Nephron progenitor cell (in vitro differentiated cells): ENCODE measurements around the gene CAMK1D.
"Not testable (repeated sequence)": the region's sequence is repeated elsewhere in the genome, so short reads cannot be mapped to it uniquely, and the experiment has no call there.

ENCODE experiments used
- DNase-seq: peaks from one replicate; pipeline ENCODE4 v3.0.0; 2021
- H3K27ac Mint-ChIP-seq: 2 replicates; pipeline ENCODE4 v1.8.0; 2021; ENCODE audit warnings: mild to moderate bottlenecking, moderate library complexity, mixed read lengths
- H3K27me3 Mint-ChIP-seq: 2 replicates; pipeline ENCODE4 v1.8.0; 2021; ENCODE audit warnings: mild to moderate bottlenecking, low read depth, mixed read lengths; ENCODE audit not compliant: poor library complexity
- H3K36me3 Mint-ChIP-seq: 2 replicates; pipeline ENCODE4 v1.8.0; 2021; ENCODE audit warnings: low read depth, mixed read lengths
- H3K4me1 Mint-ChIP-seq: 2 replicates; pipeline ENCODE4 v1.8.0; 2021; ENCODE audit warnings: mixed read lengths
- H3K4me3 Mint-ChIP-seq: 2 replicates; pipeline ENCODE4 v1.8.0; 2021; ENCODE audit warnings: mild to moderate bottlenecking, moderate library complexity, mixed read lengths
- H3K9me3 Mint-ChIP-seq: 2 replicates; pipeline ENCODE4 v1.8.0; 2021; ENCODE audit warnings: mild to moderate bottlenecking, moderate library complexity, mixed read lengths
- TF ChIP-seq, protein P1 (sequence below): fragments of 200-600 bp; sonication (generic); IDR thresholded peaks from 2 replicates; pipeline ENCODE4 v1.5.0; 2021; ENCODE audit warnings: antibody characterized with exemption

Gene CAMK1D

DNA sequence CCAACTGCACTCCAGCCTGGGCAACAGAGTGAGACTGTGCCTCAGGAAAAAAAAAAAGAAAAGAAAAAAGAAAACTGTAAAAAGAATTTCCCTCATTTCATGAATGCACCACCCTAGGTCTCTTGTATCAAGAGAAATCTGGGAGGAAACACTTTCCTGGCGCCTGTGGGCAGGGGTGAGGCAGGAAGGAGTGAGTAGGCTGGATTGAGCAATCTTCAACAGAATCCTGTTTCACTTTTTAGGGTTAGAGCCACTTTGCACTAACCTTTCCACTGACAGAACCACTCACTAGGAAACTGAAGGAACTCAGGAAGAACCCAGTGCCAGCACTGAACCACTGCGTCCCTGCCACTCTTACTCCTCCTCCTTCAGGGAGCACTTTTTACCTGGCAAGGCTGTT is 370.0 kb downstream of the CAMK1D start:
- Mint-ChIP-seq H3K36me3 (no peaks in the 10 kb centered on the region), H3K9me3 (no peaks in the 10 kb centered on the region), H3K4me1 (peaks cover 3% of the 10 kb centered on the region), H3K27me3 (peaks cover 2% of the 10 kb centered on the region), H3K4me3 (no peak overlapping the region), H3K27ac (no peak overlapping the region)
- DNase-seq = no peak
- TF ChIP-seq, protein P1, sequence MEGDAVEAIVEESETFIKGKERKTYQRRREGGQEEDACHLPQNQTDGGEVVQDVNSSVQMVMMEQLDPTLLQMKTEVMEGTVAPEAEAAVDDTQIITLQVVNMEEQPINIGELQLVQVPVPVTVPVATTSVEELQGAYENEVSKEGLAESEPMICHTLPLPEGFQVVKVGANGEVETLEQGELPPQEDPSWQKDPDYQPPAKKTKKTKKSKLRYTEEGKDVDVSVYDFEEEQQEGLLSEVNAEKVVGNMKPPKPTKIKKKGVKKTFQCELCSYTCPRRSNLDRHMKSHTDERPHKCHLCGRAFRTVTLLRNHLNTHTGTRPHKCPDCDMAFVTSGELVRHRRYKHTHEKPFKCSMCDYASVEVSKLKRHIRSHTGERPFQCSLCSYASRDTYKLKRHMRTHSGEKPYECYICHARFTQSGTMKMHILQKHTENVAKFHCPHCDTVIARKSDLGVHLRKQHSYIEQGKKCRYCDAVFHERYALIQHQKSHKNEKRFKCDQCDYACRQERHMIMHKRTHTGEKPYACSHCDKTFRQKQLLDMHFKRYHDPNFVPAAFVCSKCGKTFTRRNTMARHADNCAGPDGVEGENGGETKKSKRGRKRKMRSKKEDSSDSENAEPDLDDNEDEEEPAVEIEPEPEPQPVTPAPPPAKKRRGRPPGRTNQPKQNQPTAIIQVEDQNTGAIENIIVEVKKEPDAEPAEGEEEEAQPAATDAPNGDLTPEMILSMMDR = no peak

DNA sequence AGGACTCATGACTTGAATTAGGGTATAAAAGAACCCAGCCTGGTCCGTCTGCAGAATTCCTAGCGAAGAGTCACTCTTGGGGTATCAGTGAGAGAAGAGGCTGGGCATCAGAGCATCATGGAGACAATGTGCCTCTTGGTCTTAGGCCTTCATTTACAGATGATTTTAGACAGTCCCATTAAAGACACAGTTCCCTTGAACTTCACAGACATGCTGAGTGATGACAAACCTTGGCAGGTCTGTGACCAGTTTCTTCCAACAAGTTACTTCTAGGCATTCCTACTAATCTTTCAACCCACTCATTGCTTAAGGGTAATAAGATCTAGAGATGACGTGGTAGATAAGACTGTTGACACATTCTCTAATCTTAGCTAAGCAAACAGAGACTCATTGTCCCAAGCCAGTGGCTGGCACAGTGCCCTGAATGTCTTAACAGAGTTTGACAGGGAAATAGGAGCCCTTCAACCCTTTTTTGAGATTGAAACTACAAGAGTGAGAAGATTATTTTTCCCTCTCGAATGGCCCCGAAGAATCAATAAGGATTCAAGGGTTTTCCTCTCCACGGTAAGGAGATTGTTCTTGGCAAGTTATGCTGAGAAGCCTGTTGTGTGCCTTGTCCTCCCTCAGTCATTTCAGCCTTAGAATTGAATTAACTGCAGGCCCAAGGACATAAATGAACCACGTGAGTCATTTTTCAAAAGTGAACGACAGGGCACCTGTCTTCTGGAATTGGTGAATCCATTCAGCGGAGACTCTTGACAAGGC is 371.1 kb downstream of the CAMK1D start:
- Mint-ChIP-seq H3K4me1 (peaks cover 10% of the 10 kb centered on the region), H3K4me3 (no peak overlapping the region), H3K36me3 (no peaks in the 10 kb centered on the region), H3K9me3 (no peaks in the 10 kb centered on the region), H3K27ac (no peak overlapping the region), H3K27me3 (peaks cover 4% of the 10 kb centered on the region)
- TF ChIP-seq, protein P1 = no peak
- no peak for DNase-seq

DNA sequence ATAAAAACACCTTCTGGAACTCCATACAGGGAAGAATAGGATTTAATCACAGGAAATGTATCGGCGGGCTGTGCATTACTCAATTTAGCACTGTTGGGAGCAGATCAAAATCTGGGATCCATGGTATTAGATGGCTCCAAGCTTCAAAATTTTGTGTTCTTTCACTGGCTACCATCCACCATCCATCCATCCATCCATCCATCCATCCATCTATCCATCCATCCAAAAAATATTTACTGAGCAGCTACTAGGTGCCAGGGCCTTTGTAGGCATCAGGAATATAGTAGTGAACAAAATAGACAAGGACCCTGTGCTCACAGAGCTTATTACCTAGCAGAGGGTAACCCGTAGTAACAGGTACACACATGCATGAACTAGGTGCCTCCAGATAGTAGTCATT is 372.0 kb downstream of the CAMK1D start:
- no peak overlapping the region for H3K4me3 Mint-ChIP-seq
- DNase-seq = no peak
- TF ChIP-seq, protein P1 = no peak
- no peaks in the 10 kb centered on the region for H3K36me3 Mint-ChIP-seq
- no peaks in the 10 kb centered on the region for H3K9me3 Mint-ChIP-seq
- no peak overlapping the region for H3K27ac Mint-ChIP-seq
- peaks cover 10% of the 10 kb centered on the region for H3K4me1 Mint-ChIP-seq
- H3K27me3 Mint-ChIP-seq = peaks cover 3% of the 10 kb centered on the region

DNA sequence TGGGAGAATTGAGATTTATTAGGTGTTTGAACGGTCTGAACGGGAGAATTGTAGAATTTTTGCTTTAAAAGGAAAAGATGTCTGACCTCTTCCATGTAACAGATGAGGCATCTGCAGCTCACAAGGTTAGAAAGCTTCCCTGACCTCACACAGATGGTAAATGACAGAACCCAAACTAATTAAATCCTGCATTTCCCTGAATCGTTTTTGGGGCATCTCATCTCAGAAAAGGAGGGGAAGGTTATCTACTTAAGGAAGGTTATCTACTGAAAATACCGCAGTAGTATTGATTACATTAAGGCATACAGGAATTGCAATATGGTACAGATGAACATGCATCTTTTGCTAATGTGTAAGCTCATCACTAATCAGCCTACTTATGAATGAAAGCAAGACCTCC is 373.9 kb downstream of the CAMK1D start:
- H3K4me3 Mint-ChIP-seq = no peak overlapping the region
- H3K27ac Mint-ChIP-seq = no peak overlapping the region
- TF ChIP-seq, protein P1 = no peak
- H3K4me1 Mint-ChIP-seq = peaks cover 18% of the 10 kb centered on the region
- no peak for DNase-seq
- H3K9me3 Mint-ChIP-seq = no peaks in the 10 kb centered on the region
- peaks cover 3% of the 10 kb centered on the region for H3K27me3 Mint-ChIP-seq
- H3K36me3 Mint-ChIP-seq = no peaks in the 10 kb centered on the region

DNA sequence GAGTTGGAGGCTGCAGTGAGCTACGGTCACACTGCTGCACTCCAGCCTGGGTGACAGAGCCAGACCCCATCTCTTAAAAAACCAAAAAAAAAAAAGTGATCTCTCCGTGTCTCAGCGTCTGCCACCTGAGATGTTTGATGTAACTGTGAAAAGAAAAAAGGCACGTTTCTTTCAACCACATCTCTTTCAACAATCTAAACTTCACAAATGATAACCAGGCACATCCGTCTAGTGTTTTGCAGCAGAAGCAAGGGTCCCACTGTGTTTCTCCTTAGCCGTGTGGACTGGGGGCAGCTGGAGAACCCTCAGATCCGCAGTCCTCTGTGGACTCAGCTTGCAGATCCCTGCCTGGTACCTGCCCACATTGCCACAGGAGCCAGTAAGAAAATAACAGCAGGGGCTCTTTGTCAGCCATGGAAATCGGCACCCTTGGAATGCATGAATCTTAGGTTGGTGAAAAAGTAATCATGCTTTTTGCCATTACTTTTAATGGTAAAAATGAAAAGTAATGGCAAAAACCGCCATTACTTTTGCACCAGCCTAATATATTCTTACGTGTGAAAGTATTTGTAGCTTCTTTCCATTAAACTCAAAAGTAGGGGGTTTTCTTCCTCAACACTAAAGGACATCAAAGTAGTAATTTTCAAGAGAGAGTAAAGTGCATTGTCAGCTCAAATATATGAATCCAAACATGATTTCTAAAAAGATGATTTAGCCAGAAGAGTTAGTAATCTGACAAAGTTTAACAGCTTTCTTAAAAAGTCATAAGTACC is 375.6 kb downstream of the CAMK1D start:
- H3K36me3 Mint-ChIP-seq = no peaks in the 10 kb centered on the region
- H3K4me3 Mint-ChIP-seq = no peak overlapping the region
- H3K4me1 Mint-ChIP-seq = peaks cover 25% of the 10 kb centered on the region
- H3K27ac Mint-ChIP-seq = no peak overlapping the region
- peaks cover 3% of the 10 kb centered on the region for H3K27me3 Mint-ChIP-seq
- TF ChIP-seq, protein P1 = no peak
- DNase-seq = no peak
- no peaks in the 10 kb centered on the region for H3K9me3 Mint-ChIP-seq

DNA sequence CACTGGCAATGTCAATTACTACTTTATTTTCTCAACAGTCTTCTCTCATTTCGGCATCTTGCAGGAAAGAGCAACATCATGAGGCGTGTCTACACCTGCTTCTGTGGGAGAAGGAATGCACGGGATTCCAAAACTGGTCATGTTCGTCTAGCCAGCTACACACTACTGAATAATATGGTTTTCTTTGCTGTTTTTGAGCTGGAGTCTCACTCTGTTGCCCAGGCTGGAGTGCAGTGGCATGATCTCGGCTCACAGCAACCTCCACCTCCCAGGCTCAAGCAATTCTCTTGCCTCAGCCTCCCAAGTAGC is 376.2 kb downstream of the CAMK1D start:
- H3K4me3 Mint-ChIP-seq, H3K27me3 Mint-ChIP-seq, H3K27ac Mint-ChIP-seq, H3K36me3 Mint-ChIP-seq, H3K9me3 Mint-ChIP-seq, DNase-seq: not testable (repeated sequence)
- peaks cover 25% of the 10 kb centered on the region for H3K4me1 Mint-ChIP-seq
